Endometrial microvascular endothelial cells (primary cell): Measurements from ENCODE around the gene SLC66A2. TPM values are rescaled to one million over a fixed set of nuclear protein-coding genes. Genes with fewer than 3 reads are reported as not detected.

ENCODE experiments used
- in situ Hi-C: cut with HindIII; loops from 2 replicates; pipeline ENCODE4 v1.10.0; 2017; ENCODE audit warnings: low sequenced_read_pairs, low pct_unique_long_range_greater_than_20kb; ENCODE audit errors: inconsistent ontology term
- total RNA-seq: library from RNA; depleted of rRNA; stranded (reverse); fragments of >200 nt; gene quantifications from one replicate; pipeline ENCODE4 v1.2.3, GENCODE V29; 2015; ENCODE audit errors: inconsistent ontology term

Gene SLC66A2
- total RNA-seq, 1 donor from 2014 or later, result 44.9 TPM

- in situ Hi-C loops, result no loop called here
Observed at GRCh38 chr18:79941473-79942119, 9.9 kb downstream of the SLC66A2 start.

GRCh38 chr18:79940814-79941472 is 10.5 kb downstream of the SLC66A2 start:
- in situ Hi-C loops, result no loop called here

GRCh38 chr18:79940126-79940813 is 11.2 kb downstream of the SLC66A2 start:
- in situ Hi-C loops, result no loop called here

- in situ Hi-C loops, result no loop called here
Observed at GRCh38 chr18:79939096-79939495, 12.4 kb downstream of the SLC66A2 start.

- in situ Hi-C loops, result no loop called here
Observed at GRCh38 chr18:79938196-79938595, 13.3 kb downstream of the SLC66A2 start.

GRCh38 chr18:79937103-79937860 is 14.2 kb downstream of the SLC66A2 start:
- in situ Hi-C loops, result no loop called here

GRCh38 chr18:79936641-79937040 is 14.8 kb downstream of the SLC66A2 start:
- in situ Hi-C loops, result no loop called here

GRCh38 chr18:79935925-79936324 is 15.5 kb downstream of the SLC66A2 start:
- in situ Hi-C loops, result no loop called here

- in situ Hi-C loops, result no loop called here
Observed at GRCh38 chr18:79935499-79935898, 16.0 kb downstream of the SLC66A2 start.

- in situ Hi-C loops, result no loop called here
Observed at GRCh38 chr18:79935098-79935480, 16.4 kb downstream of the SLC66A2 start.

- in situ Hi-C loops, result no loop called here
Observed at GRCh38 chr18:79934311-79935097, 16.9 kb downstream of the SLC66A2 start.

GRCh38 chr18:79933765-79934164 is 17.7 kb downstream of the SLC66A2 start:
- in situ Hi-C loops, result no loop called here

- in situ Hi-C loops, result no loop called here
Observed at GRCh38 chr18:79932907-79933306, 18.5 kb downstream of the SLC66A2 start.

GRCh38 chr18:79931475-79931874 is 20.0 kb downstream of the SLC66A2 start:
- in situ Hi-C loops, result no loop called here

- in situ Hi-C loops, result no loop called here
Observed at GRCh38 chr18:79930020-79930642, 21.3 kb downstream of the SLC66A2 start.

GRCh38 chr18:79928563-79928960 is 22.9 kb downstream of the SLC66A2 start:
- in situ Hi-C loops, result no loop called here

GRCh38 chr18:79927607-79928562 is 23.6 kb downstream of the SLC66A2 start:
- in situ Hi-C loops, result no loop called here
